Measurements from ENCODE around the gene CHD9.

Gene CHD9, protein sequence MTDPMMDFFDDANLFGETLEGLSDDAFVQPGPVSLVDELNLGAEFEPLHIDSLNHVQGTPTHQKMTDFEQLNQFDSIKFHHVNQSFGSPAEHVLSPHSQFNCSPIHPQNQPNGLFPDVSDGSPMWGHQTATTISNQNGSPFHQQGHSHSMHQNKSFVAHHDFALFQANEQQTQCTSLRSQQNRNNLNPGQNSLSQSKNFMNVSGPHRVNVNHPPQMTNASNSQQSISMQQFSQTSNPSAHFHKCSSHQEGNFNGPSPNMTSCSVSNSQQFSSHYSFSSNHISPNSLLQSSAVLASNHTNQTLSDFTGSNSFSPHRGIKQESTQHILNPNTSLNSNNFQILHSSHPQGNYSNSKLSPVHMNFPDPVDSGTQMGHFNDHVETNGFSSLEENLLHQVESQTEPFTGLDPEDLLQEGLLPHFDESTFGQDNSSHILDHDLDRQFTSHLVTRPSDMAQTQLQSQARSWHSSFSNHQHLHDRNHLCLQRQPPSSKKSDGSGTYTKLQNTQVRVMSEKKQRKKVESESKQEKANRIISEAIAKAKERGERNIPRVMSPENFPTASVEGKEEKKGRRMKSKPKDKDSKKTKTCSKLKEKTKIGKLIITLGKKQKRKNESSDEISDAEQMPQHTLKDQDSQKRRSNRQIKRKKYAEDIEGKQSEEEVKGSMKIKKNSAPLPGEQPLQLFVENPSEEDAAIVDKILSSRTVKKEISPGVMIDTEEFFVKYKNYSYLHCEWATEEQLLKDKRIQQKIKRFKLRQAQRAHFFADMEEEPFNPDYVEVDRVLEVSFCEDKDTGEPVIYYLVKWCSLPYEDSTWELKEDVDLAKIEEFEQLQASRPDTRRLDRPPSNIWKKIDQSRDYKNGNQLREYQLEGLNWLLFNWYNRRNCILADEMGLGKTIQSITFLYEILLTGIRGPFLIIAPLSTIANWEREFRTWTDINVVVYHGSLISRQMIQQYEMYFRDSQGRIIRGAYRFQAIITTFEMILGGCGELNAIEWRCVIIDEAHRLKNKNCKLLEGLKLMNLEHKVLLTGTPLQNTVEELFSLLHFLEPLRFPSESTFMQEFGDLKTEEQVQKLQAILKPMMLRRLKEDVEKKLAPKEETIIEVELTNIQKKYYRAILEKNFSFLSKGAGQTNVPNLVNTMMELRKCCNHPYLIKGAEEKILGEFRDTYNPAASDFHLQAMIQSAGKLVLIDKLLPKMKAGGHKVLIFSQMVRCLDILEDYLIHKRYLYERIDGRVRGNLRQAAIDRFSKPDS (N-terminal part only)

GRCh38 chr16:53054670-53055485 lies at the start of gene CHD9:
CHD9 (plus strand) TSS chr16:53054991; CDS start chr16:53156090, 101,099 bp downstream.
- H3K36me3 ChIP-seq (ENCODE audit: control insufficient read depth, insufficient read depth, low read length): no peaks in the 10 kb centered on the region
- peak within 1 kb of the TSS; percentile 82 for H3K4me3 ChIP-seq (ENCODE audit: low read length)
- peaks cover 11% of the 10 kb centered on the region for H3K4me1 ChIP-seq (ENCODE audit: control insufficient read depth, insufficient read depth, low read length)

GRCh38 chr16:53007095-53007494 lies 47.7 kb upstream of the CHD9 start:
- Histone ChIP-seq H3K4me1 (ENCODE audit: control insufficient read depth, insufficient read depth, low read length) (no peaks in the 10 kb centered on the region), H3K4me3 (ENCODE audit: low read length) (no peak overlapping the region), H3K27me3 (ENCODE audit: control insufficient read depth, insufficient read depth, low read length) (no peaks in the 10 kb centered on the region), H3K36me3 (ENCODE audit: control insufficient read depth, insufficient read depth, low read length) (no peaks in the 10 kb centered on the region), H3K9ac (ENCODE audit: low read length) (no peak overlapping the region), H3K27ac (ENCODE audit: low read depth, low read length) (no peak overlapping the region)

More at GRCh38 chr16:53054670-53055485, at the start of gene CHD9:
- Histone ChIP-seq H3K9ac (ENCODE audit: low read length) (peak within 1 kb of the TSS; percentile 47), H3K27ac (ENCODE audit: low read depth, low read length) (peak within 1 kb of the TSS; percentile 83), H3K27me3 (ENCODE audit: control insufficient read depth, insufficient read depth, low read length) (no peaks in the 10 kb centered on the region)

DNA sequence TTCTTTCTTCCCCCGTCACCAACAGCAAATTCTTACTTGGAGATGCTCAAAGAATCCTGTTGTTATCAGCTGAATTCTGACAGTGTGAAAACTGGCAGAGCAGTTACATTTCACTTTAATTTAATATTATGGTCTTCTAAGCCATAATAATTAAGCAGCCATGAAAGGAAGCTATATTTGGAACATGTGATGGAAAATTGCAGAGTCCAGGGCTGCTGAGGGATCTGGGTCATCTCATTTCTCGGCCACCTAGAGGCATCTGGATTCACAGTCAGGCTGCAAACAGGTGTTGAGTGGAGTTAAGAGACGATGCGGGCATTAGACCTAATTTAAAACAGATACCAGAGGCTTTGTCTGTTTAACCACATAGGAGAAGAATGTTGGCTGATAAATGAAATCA lies 40.5 kb upstream of the CHD9 start:
- Histone ChIP-seq H3K4me1 (ENCODE audit: control insufficient read depth, insufficient read depth, low read length) (no peaks in the 10 kb centered on the region), H3K36me3 (ENCODE audit: control insufficient read depth, insufficient read depth, low read length) (no peaks in the 10 kb centered on the region), H3K9ac (ENCODE audit: low read length) (no peak overlapping the region), H3K27me3 (ENCODE audit: control insufficient read depth, insufficient read depth, low read length) (no peaks in the 10 kb centered on the region), H3K4me3 (ENCODE audit: low read length) (no peak overlapping the region), H3K27ac (ENCODE audit: low read depth, low read length) (no peak overlapping the region)

GRCh38 chr16:53018834-53019416 lies 35.9 kb upstream of the CHD9 start:
- H3K9ac ChIP-seq (ENCODE audit: low read length): no peak overlapping the region
- H3K4me1 ChIP-seq (ENCODE audit: control insufficient read depth, insufficient read depth, low read length): no peaks in the 10 kb centered on the region

DNA sequence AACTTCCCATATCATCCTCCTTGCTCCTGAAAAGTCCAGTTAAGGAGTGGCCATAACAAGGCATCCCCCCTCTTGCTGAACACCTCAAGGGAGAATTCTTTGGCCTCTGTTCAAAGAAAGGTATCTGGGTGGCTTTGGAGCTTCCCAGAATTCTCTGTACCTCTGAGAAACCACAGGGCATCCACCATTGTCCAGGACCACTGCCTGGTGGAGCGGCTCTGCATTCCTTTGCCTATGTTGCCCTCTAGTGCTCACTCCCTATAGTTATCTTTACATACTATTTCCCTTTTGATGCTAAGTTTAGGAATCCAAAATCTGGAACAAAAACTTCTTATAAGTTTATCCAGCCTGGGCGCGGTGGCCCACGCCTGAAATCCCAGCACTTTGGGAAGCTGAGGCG lies 32.4 kb upstream of the CHD9 start:
- Histone ChIP-seq H3K27ac (ENCODE audit: low read depth, low read length) (no peak overlapping the region), H3K27me3 (ENCODE audit: control insufficient read depth, insufficient read depth, low read length) (no peaks in the 10 kb centered on the region), H3K4me1 (ENCODE audit: control insufficient read depth, insufficient read depth, low read length) (no peaks in the 10 kb centered on the region), H3K9ac (ENCODE audit: low read length) (no peak overlapping the region), H3K36me3 (ENCODE audit: control insufficient read depth, insufficient read depth, low read length) (no peaks in the 10 kb centered on the region), H3K4me3 (ENCODE audit: low read length) (no peak overlapping the region)

More at GRCh38 chr16:53018834-53019416, 35.9 kb upstream of the CHD9 start:
- no peaks in the 10 kb centered on the region for H3K36me3 ChIP-seq (ENCODE audit: control insufficient read depth, insufficient read depth, low read length)
- H3K4me3 ChIP-seq (ENCODE audit: low read length): no peak overlapping the region
- no peak overlapping the region for H3K27ac ChIP-seq (ENCODE audit: low read depth, low read length)
- H3K27me3 ChIP-seq (ENCODE audit: control insufficient read depth, insufficient read depth, low read length): no peaks in the 10 kb centered on the region

- Histone ChIP-seq H3K4me1 (ENCODE audit: control insufficient read depth, insufficient read depth, low read length) (no peaks in the 10 kb centered on the region), H3K27me3 (ENCODE audit: control insufficient read depth, insufficient read depth, low read length) (no peaks in the 10 kb centered on the region), H3K27ac (ENCODE audit: low read depth, low read length) (no peak overlapping the region)
Measured at GRCh38 chr16:53024045-53024444, 30.7 kb upstream of the CHD9 start.

GRCh38 chr16:53029971-53030370 lies 24.8 kb upstream of the CHD9 start:
- Histone ChIP-seq H3K36me3 (ENCODE audit: control insufficient read depth, insufficient read depth, low read length) (no peaks in the 10 kb centered on the region), H3K4me1 (ENCODE audit: control insufficient read depth, insufficient read depth, low read length) (no peaks in the 10 kb centered on the region), H3K27me3 (ENCODE audit: control insufficient read depth, insufficient read depth, low read length) (no peaks in the 10 kb centered on the region), H3K27ac (ENCODE audit: low read depth, low read length) (no peak overlapping the region), H3K9ac (ENCODE audit: low read length) (no peak overlapping the region), H3K4me3 (ENCODE audit: low read length) (no peak overlapping the region)

More at GRCh38 chr16:53024045-53024444, 30.7 kb upstream of the CHD9 start:
- H3K36me3 ChIP-seq (ENCODE audit: control insufficient read depth, insufficient read depth, low read length): no peaks in the 10 kb centered on the region
- H3K4me3 ChIP-seq (ENCODE audit: low read length): no peak overlapping the region
- no peak overlapping the region for H3K9ac ChIP-seq (ENCODE audit: low read length)

- Histone ChIP-seq H3K9ac (ENCODE audit: low read length) (no peak overlapping the region), H3K27ac (ENCODE audit: low read depth, low read length) (no peak overlapping the region), H3K27me3 (ENCODE audit: control insufficient read depth, insufficient read depth, low read length) (no peaks in the 10 kb centered on the region), H3K4me3 (ENCODE audit: low read length) (no peak overlapping the region), H3K36me3 (ENCODE audit: control insufficient read depth, insufficient read depth, low read length) (no peaks in the 10 kb centered on the region), H3K4me1 (ENCODE audit: control insufficient read depth, insufficient read depth, low read length) (no peaks in the 10 kb centered on the region)
Measured at GRCh38 chr16:53031323-53031942, 23.4 kb upstream of the CHD9 start.

DNA sequence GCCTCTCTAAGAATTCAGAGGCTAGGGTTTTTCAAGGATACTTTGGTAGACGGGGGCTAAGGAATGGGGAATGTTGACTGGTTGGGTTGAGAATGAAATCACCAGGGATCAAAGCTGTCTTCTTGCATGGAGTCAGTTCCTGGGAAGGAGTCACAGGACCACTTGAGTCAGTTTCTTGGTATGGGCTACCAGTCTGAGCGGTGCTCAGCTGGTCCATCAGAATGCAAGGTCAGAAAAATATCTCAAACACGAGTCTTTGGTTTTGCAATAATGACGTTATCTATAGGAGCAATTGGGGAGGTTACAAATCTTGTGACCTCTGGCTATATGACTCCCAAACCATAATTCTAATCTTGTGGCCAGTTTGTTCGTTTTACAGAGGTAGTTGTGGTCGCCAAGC lies 20.5 kb upstream of the CHD9 start:
- no peaks in the 10 kb centered on the region for H3K4me1 ChIP-seq (ENCODE audit: control insufficient read depth, insufficient read depth, low read length)

DNA sequence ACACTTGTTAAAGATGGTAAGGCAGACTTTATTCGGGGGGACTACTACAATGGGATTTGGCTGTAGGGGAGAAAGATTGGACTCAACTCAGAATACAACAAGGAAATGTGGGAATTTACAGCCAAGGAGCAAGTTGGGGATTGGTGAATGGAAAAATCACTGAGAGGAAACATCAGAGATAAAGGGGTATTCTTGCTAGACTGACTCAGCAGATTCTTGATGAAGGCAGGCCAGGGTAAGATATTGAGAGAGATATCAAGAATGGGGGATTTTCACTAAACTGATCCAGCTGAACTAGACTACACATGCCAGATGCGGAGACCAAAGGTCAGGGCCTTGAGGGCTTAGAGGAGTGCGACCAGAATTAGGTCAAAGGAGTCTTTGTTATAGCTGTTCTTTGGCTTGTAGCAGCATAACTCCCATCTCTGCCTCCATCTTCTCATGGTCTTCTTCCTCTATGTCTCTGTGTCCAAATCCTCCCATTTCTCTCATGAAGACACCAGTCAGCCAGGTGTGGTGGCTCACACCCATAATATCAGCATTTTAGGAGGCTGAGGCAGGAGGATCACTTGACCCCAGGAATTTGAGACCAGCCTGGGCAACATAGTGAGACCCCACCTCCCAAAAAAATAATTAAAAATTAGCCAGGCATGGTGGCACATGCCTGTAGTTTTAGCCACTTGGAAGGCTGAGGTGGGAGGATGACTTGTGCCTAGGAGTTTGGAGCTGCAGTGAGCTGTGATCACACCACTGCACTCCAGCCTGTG lies 19.4 kb upstream of the CHD9 start:
- Histone ChIP-seq H3K4me3 (ENCODE audit: low read length) (no peak overlapping the region), H3K4me1 (ENCODE audit: control insufficient read depth, insufficient read depth, low read length) (no peaks in the 10 kb centered on the region), H3K27me3 (ENCODE audit: control insufficient read depth, insufficient read depth, low read length) (no peaks in the 10 kb centered on the region), H3K9ac (ENCODE audit: low read length) (no peak overlapping the region), H3K27ac (ENCODE audit: low read depth, low read length) (no peak overlapping the region), H3K36me3 (ENCODE audit: control insufficient read depth, insufficient read depth, low read length) (no peaks in the 10 kb centered on the region)

More for the DNA sequence above, 20.5 kb upstream of the CHD9 start:
- Histone ChIP-seq H3K9ac (ENCODE audit: low read length) (no peak overlapping the region), H3K36me3 (ENCODE audit: control insufficient read depth, insufficient read depth, low read length) (no peaks in the 10 kb centered on the region), H3K27me3 (ENCODE audit: control insufficient read depth, insufficient read depth, low read length) (no peaks in the 10 kb centered on the region), H3K27ac (ENCODE audit: low read depth, low read length) (no peak overlapping the region), H3K4me3 (ENCODE audit: low read length) (no peak overlapping the region)

Measured in rectal smooth muscle tissue (tissue), 1 donor.